Endodermal cell (in vitro differentiated cells): ENCODE results near the gene HSPG2. TPM values are rescaled to one million over a fixed set of nuclear protein-coding genes. Genes with fewer than 3 reads are reported as not detected.

Experiments used
- DNase-seq: peaks from one replicate; pipeline ENCODE4 v3.0.0-alpha.2; 2017
- H3K27ac ChIP-seq: 2 replicates; pipeline ENCODE4 v1.5.1; 2013; ENCODE audit warnings: mild to moderate bottlenecking, low read depth, low read length, moderate library complexity
- H3K27me3 ChIP-seq: 2 replicates; pipeline ENCODE4 v1.6.1; 2013; ENCODE audit warnings: mild to moderate bottlenecking, low read length, moderate library complexity; ENCODE audit not compliant: insufficient read depth, control insufficient read depth, poor library complexity, severe bottlenecking
- H3K36me3 ChIP-seq: 2 replicates; pipeline ENCODE4 v1.7.0; 2013; ENCODE audit warnings: mild to moderate bottlenecking, low read length, moderate library complexity; ENCODE audit not compliant: control insufficient read depth, insufficient read depth
- H3K4me1 ChIP-seq: one replicate; pipeline ENCODE4 v1.7.0; 2013; ENCODE audit warnings: low read length; ENCODE audit not compliant: control insufficient read depth, insufficient read depth
- H3K4me3 ChIP-seq: 2 replicates; pipeline ENCODE4 v1.5.1; 2013; ENCODE audit warnings: mild to moderate bottlenecking, low read length, moderate library complexity
- H3K9ac ChIP-seq: 2 replicates; pipeline ENCODE4 v1.6.1; 2013; ENCODE audit warnings: mild to moderate bottlenecking, low read length, moderate library complexity; ENCODE audit not compliant: poor library complexity, severe bottlenecking; ENCODE audit errors: extremely low read depth
- H3K9me3 ChIP-seq: 2 replicates; pipeline ENCODE4 v1.6.1; 2013; ENCODE audit warnings: mild to moderate bottlenecking, low read length, moderate library complexity; ENCODE audit not compliant: control insufficient read depth
- H3K27ac Mint-ChIP-seq: 2 replicates; pipeline ENCODE4 v1.8.0; 2020; ENCODE audit warnings: mixed read lengths
- H3K27me3 Mint-ChIP-seq: 2 replicates; pipeline ENCODE4 v1.8.0; 2021; ENCODE audit warnings: mild to moderate bottlenecking, mixed read lengths; ENCODE audit not compliant: insufficient read depth
- H3K36me3 Mint-ChIP-seq: 2 replicates; pipeline ENCODE4 v1.8.0; 2020; ENCODE audit warnings: low read depth, mixed read lengths
- H3K4me1 Mint-ChIP-seq: 2 replicates; pipeline ENCODE4 v1.8.0; 2020; ENCODE audit warnings: mixed read lengths
- H3K4me3 Mint-ChIP-seq: 2 replicates; pipeline ENCODE4 v1.8.0; 2020; ENCODE audit warnings: mild to moderate bottlenecking, moderate library complexity, mixed read lengths
- H3K9me3 Mint-ChIP-seq: 2 replicates; pipeline ENCODE4 v1.8.0; 2020; ENCODE audit warnings: mild to moderate bottlenecking, mixed read lengths
- WGBS, 2 experiments: methylation state at CpG; one replicate each; pipeline versions ENCODE4 v1.1.5 to v1.1.7; 2013; ENCODE audit warnings: missing lambda C conversion rate in 2 of 2, mixed read lengths in 1 of 2; ENCODE audit not compliant: insufficient coverage in 1 of 2, insufficient read length in 1 of 2; 5-methylcytosine and 5-hydroxymethylcytosine counted together
- total RNA-seq, 2 donors: library from RNA; stranded (reverse); fragmentation: NEBNext Ultra II Directional in 1 of 2; extraction: Animal tissue kit (Norgen Biotek cat#: 25700) in 1 of 2; gene quantifications; 2 replicates in 1 of 2; 3 replicates in 1 of 2; pipeline ENCODE4 v1.2.1, GENCODE V29; 2021
- TF ChIP-seq, protein P1 (sequence below): fragments of 200-600 bp; sonication (generic); conservative IDR thresholded peaks from 2 replicates; pipeline ENCODE4 v1.5.0; 2021; ENCODE audit warnings: antibody characterized with exemption, mild to moderate bottlenecking

Gene HSPG2
- total RNA-seq, 2 donors from 2014 or later, result 222 to 227 TPM

DNA sequence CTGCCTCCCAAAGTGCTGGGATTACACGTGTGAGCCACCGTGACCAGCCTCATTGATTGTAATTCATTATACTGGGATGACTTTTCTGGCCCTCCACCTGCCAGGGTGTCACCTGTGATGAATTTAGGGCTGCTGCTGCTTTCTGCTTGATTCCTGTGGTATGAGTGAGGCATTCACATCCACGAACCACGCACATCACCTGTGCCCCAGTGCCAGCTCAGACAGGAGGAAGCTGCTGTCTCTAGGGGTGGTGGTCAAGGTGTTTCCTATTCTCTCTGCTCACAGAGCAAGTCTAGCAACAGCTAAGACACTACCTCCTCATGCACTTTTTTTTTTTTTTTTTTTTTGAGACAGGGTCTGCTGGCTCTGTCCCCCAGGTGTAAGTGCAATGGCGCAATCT lies 137.4 kb downstream of the HSPG2 start:
- no peak for DNase-seq
- H3K9me3 Mint-ChIP-seq, result peaks cover 4% of the 10 kb centered on the region
- no peak overlapping the region for H3K27ac Mint-ChIP-seq
- 85 to 94% methylated on average over 2 to 5 of the region's 5 CpGs for WGBS, 2 experiments
- no peaks in the 10 kb centered on the region for H3K9me3 ChIP-seq
- H3K36me3 ChIP-seq, result no peaks in the 10 kb centered on the region
- no peak overlapping the region for H3K4me3 Mint-ChIP-seq
- no peak overlapping the region for H3K27ac ChIP-seq
- H3K27me3 ChIP-seq, result no peaks in the 10 kb centered on the region
- no peak overlapping the region for H3K9ac ChIP-seq
- no peak overlapping the region for H3K4me3 ChIP-seq
- no peaks in the 10 kb centered on the region for H3K27me3 Mint-ChIP-seq
- TF ChIP-seq, protein P1, sequence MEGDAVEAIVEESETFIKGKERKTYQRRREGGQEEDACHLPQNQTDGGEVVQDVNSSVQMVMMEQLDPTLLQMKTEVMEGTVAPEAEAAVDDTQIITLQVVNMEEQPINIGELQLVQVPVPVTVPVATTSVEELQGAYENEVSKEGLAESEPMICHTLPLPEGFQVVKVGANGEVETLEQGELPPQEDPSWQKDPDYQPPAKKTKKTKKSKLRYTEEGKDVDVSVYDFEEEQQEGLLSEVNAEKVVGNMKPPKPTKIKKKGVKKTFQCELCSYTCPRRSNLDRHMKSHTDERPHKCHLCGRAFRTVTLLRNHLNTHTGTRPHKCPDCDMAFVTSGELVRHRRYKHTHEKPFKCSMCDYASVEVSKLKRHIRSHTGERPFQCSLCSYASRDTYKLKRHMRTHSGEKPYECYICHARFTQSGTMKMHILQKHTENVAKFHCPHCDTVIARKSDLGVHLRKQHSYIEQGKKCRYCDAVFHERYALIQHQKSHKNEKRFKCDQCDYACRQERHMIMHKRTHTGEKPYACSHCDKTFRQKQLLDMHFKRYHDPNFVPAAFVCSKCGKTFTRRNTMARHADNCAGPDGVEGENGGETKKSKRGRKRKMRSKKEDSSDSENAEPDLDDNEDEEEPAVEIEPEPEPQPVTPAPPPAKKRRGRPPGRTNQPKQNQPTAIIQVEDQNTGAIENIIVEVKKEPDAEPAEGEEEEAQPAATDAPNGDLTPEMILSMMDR, result no peak
- no peaks in the 10 kb centered on the region for H3K4me1 ChIP-seq
- H3K36me3 Mint-ChIP-seq, result no peaks in the 10 kb centered on the region
- no peaks in the 10 kb centered on the region for H3K4me1 Mint-ChIP-seq

DNA sequence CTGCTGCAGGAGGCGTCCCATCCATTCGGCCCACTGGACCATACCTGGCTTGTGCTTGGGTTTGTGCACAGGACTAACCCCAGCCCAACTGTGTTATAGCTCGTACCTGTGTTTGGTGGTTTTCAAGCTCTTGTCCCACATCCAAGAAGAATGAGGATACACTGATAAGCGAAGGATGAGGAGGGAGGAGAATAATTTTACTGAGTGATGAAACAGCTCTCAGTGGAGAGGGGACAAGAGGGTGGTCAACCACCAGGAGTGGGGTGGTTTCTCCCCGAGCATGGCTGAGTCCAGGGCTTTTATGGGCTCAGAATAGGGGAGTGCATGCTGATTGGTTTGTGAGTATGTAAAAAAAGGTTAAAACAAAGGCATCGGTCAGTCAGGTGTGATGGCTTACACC lies 142.0 kb downstream of the HSPG2 start:
- WGBS, 2 experiments, result 92 to 98% methylated on average over 6 of the region's 6 CpGs
- no peaks in the 10 kb centered on the region for H3K27me3 ChIP-seq
- no peak overlapping the region for H3K4me3 ChIP-seq
- no peak overlapping the region for H3K9ac ChIP-seq
- Mint-ChIP-seq H3K27ac (no peak overlapping the region), H3K36me3 (no peaks in the 10 kb centered on the region), H3K9me3 (peaks cover 7% of the 10 kb centered on the region), H3K4me3 (no peak overlapping the region), H3K27me3 (no peaks in the 10 kb centered on the region), H3K4me1 (no peaks in the 10 kb centered on the region)
- no peaks in the 10 kb centered on the region for H3K9me3 ChIP-seq
- no peak overlapping the region for H3K27ac ChIP-seq
- DNase-seq, result no peak
- H3K36me3 ChIP-seq, result no peaks in the 10 kb centered on the region
- TF ChIP-seq, protein P1, result no peak
- H3K4me1 ChIP-seq, result no peaks in the 10 kb centered on the region

DNA sequence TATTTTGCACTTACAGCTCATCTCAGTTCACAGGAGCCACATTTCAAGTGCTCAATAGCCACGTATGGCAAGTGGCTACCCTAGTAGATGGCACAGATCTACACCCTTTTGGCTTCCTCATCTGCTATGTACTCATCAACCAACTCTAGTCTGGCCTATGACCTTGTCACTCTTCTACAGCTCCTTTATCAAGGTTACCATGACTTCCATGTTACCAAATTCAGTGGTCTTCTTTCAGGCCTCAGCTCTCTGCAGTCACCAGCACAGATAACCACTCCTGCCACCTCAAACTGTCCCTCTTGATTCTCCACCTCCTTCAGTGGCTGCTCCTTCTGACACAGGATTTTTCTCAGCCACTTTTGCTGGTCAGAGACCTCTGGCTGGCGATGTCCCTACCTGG lies 142.5 kb downstream of the HSPG2 start:
- H3K4me3 ChIP-seq, result no peak overlapping the region
- H3K4me1 ChIP-seq, result no peaks in the 10 kb centered on the region
- WGBS, 2 experiments, result 85 to 100% methylated on average over 2 of the region's 2 CpGs

More for the DNA sequence above, 142.5 kb downstream of the HSPG2 start:
- H3K27ac ChIP-seq, result no peak overlapping the region
- H3K27me3 ChIP-seq, result no peaks in the 10 kb centered on the region
- no peak overlapping the region for H3K4me3 Mint-ChIP-seq
- TF ChIP-seq, protein P1, result no peak
- H3K27ac Mint-ChIP-seq, result no peak overlapping the region
- no peak overlapping the region for H3K9ac ChIP-seq
- no peaks in the 10 kb centered on the region for H3K27me3 Mint-ChIP-seq
- no peaks in the 10 kb centered on the region for H3K36me3 Mint-ChIP-seq
- no peak for DNase-seq
- H3K9me3 Mint-ChIP-seq, result peaks cover 7% of the 10 kb centered on the region
- no peaks in the 10 kb centered on the region for H3K9me3 ChIP-seq
- no peaks in the 10 kb centered on the region for H3K36me3 ChIP-seq
- H3K4me1 Mint-ChIP-seq, result no peaks in the 10 kb centered on the region
